Stimulated activated CD8-positive, alpha-beta memory T cell treated with anti-CD3 and anti-CD28 coated beads, Interleukin-15, amount 100 ng/mL, for 48 hours (primary cell): Measurements from ENCODE around the gene RPGRIP1L.

Experiments used
- DNase-seq, 2 donors: peaks; one replicate each; pipeline ENCODE4 v3.0.0-alpha.2; 2020; ENCODE audit warnings: low read depth in 2 of 2

RPGRIP1L gene

GRCh38 chr16:53703590-53704444 is at the start of gene RPGRIP1L, which contains the start of gene FTO:
Gene RPGRIP1L, minus strand, starts transcription at chr16:53703859. Its CDS starts 3,136 bp downstream, at chr16:53700723.
Gene FTO, plus strand, starts transcription at chr16:53704156.
- DNase-seq = peak; percentile 93 to 96

GRCh38 chr16:53753431-53753830 is 49.8 kb upstream of the RPGRIP1L start:
- no peak for DNase-seq

- DNase-seq = no peak
Measured at GRCh38 chr16:53752560-53752959, 48.9 kb upstream of the RPGRIP1L start.

GRCh38 chr16:53745753-53746266 is 42.2 kb upstream of the RPGRIP1L start:
- no peak for DNase-seq

DNA sequence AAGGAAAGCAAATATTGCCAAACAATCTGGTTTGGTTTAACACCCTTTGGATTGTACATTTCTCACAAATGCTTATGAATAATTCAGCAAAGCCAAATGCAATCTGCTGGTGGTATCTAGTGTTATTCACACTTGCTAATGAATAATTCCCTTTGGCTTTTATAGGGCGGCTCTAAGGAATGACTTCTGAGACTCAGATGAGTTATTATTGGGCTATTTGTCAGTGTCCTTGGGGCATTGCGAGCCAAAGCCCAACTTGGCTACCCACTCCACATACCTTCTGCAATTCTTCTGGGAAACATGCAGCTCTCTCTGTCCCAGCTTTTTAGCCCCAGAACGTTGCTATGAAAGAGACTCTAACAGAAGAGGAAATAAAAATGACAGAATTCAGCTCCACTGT is 41.4 kb upstream of the RPGRIP1L start:
- no peak for DNase-seq

DNA sequence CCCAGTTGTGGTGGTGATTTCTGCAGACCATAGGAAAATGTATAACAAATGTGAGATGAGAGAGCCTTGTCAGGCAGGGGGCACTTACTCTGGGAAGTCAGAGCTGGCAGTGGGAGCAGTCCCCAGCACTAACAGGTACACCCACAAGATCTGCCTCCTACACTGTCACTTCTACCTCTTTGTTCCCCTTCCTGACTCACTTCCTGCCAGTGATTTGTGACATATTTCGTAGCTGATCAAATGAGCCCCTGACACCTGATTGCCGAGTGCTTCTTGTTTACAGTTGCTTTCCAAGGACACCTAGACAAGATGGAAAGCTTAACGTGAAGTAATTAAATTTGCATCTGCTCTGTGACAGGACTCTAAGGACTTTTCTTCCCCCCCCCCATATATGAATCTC is 40.8 kb upstream of the RPGRIP1L start:
- DNase-seq = no peak

DNA sequence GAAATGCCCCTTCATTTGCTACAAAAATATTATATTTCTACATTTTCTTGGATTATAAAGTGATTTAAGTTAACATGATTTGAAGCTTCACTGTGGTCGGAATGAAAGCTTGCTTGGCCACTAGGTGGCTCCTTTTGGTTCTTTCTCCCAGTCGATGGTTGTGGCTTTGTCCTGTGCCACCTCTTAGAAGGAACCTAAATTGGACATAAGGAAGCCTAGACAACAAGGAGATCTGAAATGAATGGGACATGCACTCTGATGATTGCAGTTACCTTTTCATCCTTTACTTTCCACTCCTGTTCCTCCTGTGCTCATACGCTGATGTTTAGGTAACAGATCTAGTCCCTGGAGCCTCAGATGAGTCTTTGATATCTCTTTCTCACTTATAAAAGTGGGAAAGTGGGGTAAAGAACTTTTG is 39.5 kb upstream of the RPGRIP1L start:
- no peak for DNase-seq

DNA sequence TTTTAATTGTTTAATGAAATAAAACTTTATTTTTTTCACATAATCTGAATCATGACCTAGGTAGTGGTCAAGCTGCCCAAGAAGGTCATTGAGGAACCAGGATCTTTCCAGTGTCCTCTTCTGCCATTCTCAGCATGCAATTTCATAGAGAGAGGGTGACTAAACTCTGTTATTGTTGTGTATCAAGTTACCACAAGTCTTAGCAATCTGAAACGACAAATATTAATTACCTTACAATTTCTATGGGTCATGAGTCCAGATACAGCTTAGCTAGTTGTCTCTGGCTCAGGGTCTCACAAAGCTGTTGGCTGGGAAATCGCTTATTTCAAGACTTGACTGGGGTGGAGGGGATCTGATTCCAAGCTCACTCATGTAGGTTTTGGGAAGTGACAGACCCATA is 37.9 kb upstream of the RPGRIP1L start:
- no peak for DNase-seq

GRCh38 chr16:53740933-53741531 is 37.4 kb upstream of the RPGRIP1L start:
- no peak for DNase-seq

GRCh38 chr16:53740476-53740875 is 36.8 kb upstream of the RPGRIP1L start:
- DNase-seq = no peak

DNA sequence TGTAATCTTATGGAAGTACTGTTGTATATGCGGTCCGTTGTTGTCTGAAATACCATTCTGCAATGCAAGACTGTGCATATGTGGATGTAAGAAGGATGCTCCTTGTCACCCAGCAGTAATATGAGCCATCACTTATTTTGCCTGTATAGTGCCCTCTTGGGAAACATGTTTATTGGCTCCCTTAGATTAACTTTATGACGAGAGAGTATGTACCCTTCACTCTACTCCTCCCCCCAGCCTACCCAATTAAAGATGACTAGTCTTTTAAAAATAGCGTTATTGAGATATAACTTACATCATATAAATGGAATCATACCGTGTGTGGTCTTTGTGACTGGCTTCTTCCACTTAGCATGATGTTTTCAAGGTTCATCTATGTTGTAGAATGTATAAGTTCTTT is 33.9 kb upstream of the RPGRIP1L start:
- no peak for DNase-seq

DNA sequence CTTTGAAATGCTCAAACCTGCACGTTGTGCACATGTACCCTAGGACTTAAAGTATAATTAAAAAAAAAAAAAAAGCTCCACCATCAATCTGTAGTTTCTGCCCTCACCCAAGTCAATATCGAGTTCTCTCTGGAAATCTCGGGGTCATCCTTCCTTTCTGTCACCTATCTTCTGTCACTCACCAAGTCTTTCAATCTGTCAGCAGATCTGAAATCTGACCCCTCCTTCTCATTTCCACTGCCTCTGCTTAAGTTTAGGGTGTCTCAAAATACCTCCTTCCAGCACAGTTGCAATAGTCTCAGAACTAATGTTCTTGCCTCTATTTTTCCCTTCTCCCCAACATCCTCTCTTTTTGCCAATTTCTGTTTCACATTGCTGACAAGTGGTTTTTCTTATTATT is 32.6 kb upstream of the RPGRIP1L start:
- no peak for DNase-seq

DNA sequence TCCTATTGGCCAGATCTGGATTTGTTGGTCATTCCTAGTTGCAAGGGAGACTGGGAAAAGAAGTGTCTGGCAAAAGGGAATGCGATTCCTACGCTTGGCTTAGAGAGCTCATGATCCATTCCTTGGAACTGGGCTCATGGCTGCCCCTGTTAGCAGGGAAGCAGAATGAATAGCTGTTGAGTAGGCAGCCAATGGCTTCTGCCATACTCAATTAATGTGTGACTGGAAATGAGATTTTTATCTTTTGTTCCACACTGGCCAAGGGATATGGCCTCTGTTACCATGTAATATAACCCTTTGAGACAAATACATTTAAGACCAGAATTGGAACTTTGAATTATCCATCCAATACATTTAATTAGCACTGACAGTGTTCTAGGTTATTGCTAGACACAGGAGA is 31.2 kb upstream of the RPGRIP1L start:
- DNase-seq = no peak

GRCh38 chr16:53732296-53732929 is 28.8 kb upstream of the RPGRIP1L start:
- no peak for DNase-seq

GRCh38 chr16:53730693-53731092 is 27.0 kb upstream of the RPGRIP1L start:
- DNase-seq = no peak

DNA sequence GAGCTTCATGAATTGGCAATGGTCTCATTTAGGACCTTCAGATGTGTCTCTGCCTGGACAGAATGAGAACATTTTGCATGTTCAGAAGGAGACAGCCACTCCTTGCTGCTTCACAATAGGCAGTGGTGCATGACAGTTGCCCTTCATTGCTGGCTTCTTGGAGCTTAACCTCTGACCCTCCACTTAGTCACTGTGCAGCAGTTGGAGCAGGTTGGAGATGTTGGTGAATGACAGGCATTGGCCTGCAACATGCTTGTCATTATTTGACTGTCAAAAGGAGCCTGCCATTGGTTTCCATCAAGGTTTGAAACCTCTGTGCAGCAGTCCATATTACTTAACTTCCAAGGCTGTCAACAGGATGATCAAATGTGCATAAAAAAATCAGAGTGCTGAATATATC is 23.0 kb upstream of the RPGRIP1L start:
- no peak for DNase-seq

DNA sequence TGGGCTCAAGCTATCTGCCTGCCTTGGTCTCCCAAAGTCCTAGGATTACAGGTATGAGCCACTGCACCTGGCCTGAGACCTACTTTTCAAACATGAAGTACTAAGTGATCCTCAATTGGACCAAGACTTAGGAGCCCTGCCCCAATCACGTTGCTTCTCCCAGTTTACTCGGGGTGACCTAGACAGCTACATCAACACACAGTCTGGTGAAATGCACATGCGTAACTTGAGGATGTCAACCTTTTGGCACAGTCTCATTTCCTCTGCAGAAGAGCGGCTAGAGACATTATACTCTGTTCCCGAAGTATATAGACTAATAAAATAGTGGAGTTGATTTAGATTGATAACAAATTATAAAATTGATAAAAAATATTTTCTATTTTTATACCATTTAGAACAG is 17.4 kb upstream of the RPGRIP1L start:
- DNase-seq = no peak

GRCh38 chr16:53717577-53717976 is 13.9 kb upstream of the RPGRIP1L start:
- no peak for DNase-seq

GRCh38 chr16:53715023-53715384 is 11.3 kb upstream of the RPGRIP1L start:
- no peak for DNase-seq

DNA sequence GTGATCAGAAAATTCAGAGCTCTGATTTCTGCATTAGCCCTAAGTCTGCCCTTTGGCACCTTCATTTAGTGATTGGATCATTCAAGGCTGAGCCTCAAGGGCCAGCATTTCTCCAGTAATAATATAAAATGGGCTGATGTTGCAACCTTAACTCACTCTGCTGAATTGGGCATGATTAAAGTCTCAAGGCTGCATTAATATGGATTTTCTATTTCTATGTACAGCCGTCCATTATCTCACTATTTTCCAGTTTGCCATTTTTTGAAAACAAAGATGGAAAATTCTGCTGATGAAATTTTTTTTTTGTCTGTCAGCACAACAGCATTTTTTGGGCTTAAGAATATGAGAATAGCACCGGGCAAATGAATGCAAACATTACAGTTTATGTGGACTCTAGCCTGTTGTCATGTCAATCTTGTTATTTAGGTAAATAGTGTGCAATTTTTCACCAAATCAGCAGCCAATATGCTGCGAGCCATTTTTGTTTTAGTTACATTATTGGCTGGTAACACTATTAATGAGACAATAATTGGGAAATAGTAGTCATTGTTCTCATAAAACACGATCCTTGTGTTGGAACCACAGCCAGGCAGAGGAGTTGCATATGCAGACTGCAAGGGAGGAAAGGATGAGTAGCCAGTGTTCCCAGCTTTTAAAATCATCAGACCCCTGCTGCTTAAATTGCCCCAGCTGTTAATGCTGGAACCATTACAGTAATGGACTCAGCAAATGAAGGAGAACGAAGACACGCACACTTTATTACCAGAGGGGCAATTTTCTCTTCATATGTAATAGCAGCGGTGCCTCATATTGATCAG is 10.8 kb upstream of the RPGRIP1L start:
- no peak for DNase-seq

DNA sequence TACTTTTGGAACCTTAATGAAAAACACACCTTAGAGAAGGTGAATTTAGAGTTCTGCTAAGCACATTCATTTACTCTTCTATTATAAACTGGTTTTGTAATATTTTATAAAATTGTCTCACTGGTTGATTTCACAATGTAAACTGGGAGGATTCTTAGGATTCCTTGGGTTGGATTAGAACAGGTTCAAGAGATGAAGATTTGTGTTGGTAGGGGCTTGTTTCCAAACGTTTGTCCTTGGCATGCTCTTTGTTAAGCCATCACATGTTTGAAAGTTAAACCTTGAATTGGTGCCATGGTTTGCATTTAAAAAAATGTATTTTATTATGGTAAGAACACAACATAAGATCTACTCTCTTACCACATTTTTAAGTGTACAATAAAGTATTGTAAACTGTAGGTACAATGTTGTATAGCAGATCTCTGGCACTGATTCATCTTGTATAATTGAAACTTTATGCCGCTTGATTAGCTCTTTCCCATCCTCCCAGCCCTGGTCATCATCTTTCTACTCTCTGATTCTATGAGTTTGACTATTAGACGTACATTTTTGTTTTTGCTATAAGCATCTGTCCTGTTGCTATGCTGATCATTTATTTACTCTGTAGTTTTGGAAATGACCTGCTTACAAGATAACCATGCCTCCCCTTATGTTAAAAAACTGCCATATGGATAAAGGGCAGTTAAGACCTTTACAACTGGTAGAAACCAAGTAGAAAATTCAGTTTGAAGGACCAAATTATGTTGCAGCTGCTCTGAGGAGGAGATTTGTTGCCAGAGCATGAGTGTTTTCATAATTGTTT is 9.9 kb upstream of the RPGRIP1L start:
- no peak for DNase-seq
